DND-41 (cell line): ENCODE results near the gene BRMS1.

Experiments used
- ATAC-seq: fragments of 200-7000 bp; cut with Tn5 transposase; 3 replicates; pipeline ENCODE4 v1.9.1; 2021; ENCODE audit warnings: low read depth; ENCODE audit not compliant: insufficient read depth
- DNase-seq: peaks from one replicate; pipeline ENCODE4 v3.0.0-alpha.2; 2020
- H2AFZ ChIP-seq: 2 replicates; pipeline ENCODE4 v1.6.0; 2012; ENCODE audit warnings: low read depth, low read length
- H3K27ac ChIP-seq: 2 replicates; pipeline ENCODE4 v1.5.1; 2012; ENCODE audit warnings: low read length, inconsistent platforms
- H3K27me3 ChIP-seq: fragments of 200-600 bp; sonication (generic); 2 replicates; pipeline ENCODE4 v1.6.0; 2012; ENCODE audit warnings: low read length, mild to moderate bottlenecking, inconsistent platforms; ENCODE audit not compliant: insufficient read depth, poor library complexity
- H3K36me3 ChIP-seq: 2 replicates; pipeline ENCODE4 v1.5.1; 2012; ENCODE audit warnings: low read length, inconsistent platforms; ENCODE audit not compliant: insufficient read depth
- H3K4me1 ChIP-seq: 2 replicates; pipeline ENCODE4 v1.5.1; 2012; ENCODE audit warnings: mild to moderate bottlenecking, low read length; ENCODE audit not compliant: insufficient read depth
- H3K4me2 ChIP-seq: 2 replicates; pipeline ENCODE4 v1.6.0; 2012; ENCODE audit warnings: mild to moderate bottlenecking, moderate library complexity, low read length, inconsistent platforms; ENCODE audit not compliant: insufficient read depth
- H3K4me3 ChIP-seq, 2 experiments: fragments of 200-600 bp in 1 of 2; shearing (Covaris generic) in 1 of 2; 2 replicates each; pipeline ENCODE4 v1.5.1; 2012 to 2016; ENCODE audit warnings: inconsistent platforms in 2 of 2, low read length in 2 of 2, mild to moderate bottlenecking in 2 of 2, low read depth in 1 of 2, moderate library complexity in 1 of 2
- H3K79me2 ChIP-seq: 2 replicates; pipeline ENCODE4 v1.6.0; 2012; ENCODE audit warnings: low read length, inconsistent platforms; ENCODE audit not compliant: insufficient read depth
- H3K9ac ChIP-seq: 2 replicates; pipeline ENCODE4 v1.6.0; 2012; ENCODE audit warnings: low read depth, mild to moderate bottlenecking, inconsistent platforms, low read length, moderate library complexity
- H3K9me3 ChIP-seq: 2 replicates; pipeline ENCODE4 v1.5.1; 2012; ENCODE audit warnings: low read length, moderate library complexity, mild to moderate bottlenecking, inconsistent platforms; ENCODE audit not compliant: insufficient read depth, severe bottlenecking
- H4K20me1 ChIP-seq: 2 replicates; pipeline ENCODE4 v1.6.0; 2012; ENCODE audit warnings: low read length; ENCODE audit not compliant: insufficient read depth
- CTCF ChIP-seq: IDR thresholded peaks from 2 replicates; pipeline ENCODE4 v1.5.1; 2012; ENCODE audit warnings: borderline replicate concordance, low read length, moderate library complexity, mild to moderate bottlenecking; ENCODE audit not compliant: poor library complexity, severe bottlenecking; ENCODE audit errors: extremely low read depth
- EZH2 ChIP-seq: IDR thresholded peaks from 3 replicates; pipeline ENCODE4 v1.6.1; 2012; ENCODE audit warnings: borderline replicate concordance, low read depth, mild to moderate bottlenecking, moderate library complexity, low read length, inconsistent platforms; ENCODE audit not compliant: severe bottlenecking

The BRMS1 gene

GRCh38 chr11:66339686-66340483 lies 5.0 kb downstream of the BRMS1 start:
- Histone ChIP-seq H3K79me2 (peaks cover 23% of the 10 kb centered on the region), H3K9ac (no peak overlapping the region), H3K4me1 (peaks cover 19% of the 10 kb centered on the region), H4K20me1 (peaks cover 15% of the 10 kb centered on the region), H3K4me2 (no peak overlapping the region), H3K27me3 (no peaks in the 10 kb centered on the region), H2AFZ (no peak overlapping the region), H3K36me3 (peaks cover 63% of the 10 kb centered on the region), H3K4me3 (no peak overlapping the region), H3K9me3 (no peaks in the 10 kb centered on the region), H3K27ac (no peak overlapping the region)
- no peak for DNase-seq
- TF ChIP-seq CTCF (no peak), EZH2 (no peak)
- ATAC-seq = no peak

- TF ChIP-seq EZH2 = no peak
- DNase-seq (no peak), ATAC-seq (no peak)
- peaks cover 15% of the 10 kb centered on the region for H3K4me1 ChIP-seq
- no peak overlapping the region for H3K4me3 ChIP-seq
- peaks cover 63% of the 10 kb centered on the region for H3K36me3 ChIP-seq
- no peaks in the 10 kb centered on the region for H3K27me3 ChIP-seq
- H3K9me3 ChIP-seq = no peaks in the 10 kb centered on the region
- peaks cover 11% of the 10 kb centered on the region for H4K20me1 ChIP-seq
- H3K9ac ChIP-seq = no peak overlapping the region
- no peak overlapping the region for H3K4me2 ChIP-seq
- peaks cover 16% of the 10 kb centered on the region for H3K79me2 ChIP-seq
- H2AFZ ChIP-seq = no peak overlapping the region
- no peak overlapping the region for H3K27ac ChIP-seq
Observed at GRCh38 chr11:66339162-66339675, 5.7 kb downstream of the BRMS1 start.

- H3K4me3 ChIP-seq = no peak overlapping the region
- no peak for ATAC-seq
- peaks cover 8% of the 10 kb centered on the region for H3K4me1 ChIP-seq
- H3K9ac ChIP-seq = no peak overlapping the region
- no peak for TF ChIP-seq EZH2
- TF ChIP-seq CTCF = no peak
- H4K20me1 ChIP-seq = peaks cover 11% of the 10 kb centered on the region
- no peak overlapping the region for H3K4me2 ChIP-seq
- no peaks in the 10 kb centered on the region for H3K9me3 ChIP-seq
- no peak overlapping the region for H3K27ac ChIP-seq
- DNase-seq = no peak
- H3K36me3 ChIP-seq = peaks cover 63% of the 10 kb centered on the region
- peaks cover 9% of the 10 kb centered on the region for H3K79me2 ChIP-seq
- no peak overlapping the region for H2AFZ ChIP-seq
- no peaks in the 10 kb centered on the region for H3K27me3 ChIP-seq
Observed at GRCh38 chr11:66338276-66339161, 6.4 kb downstream of the BRMS1 start.
